Stimulated activated CD8-positive, alpha-beta memory T cell treated with anti-CD3 and anti-CD28 coated beads, Interleukin-7, amount 100 ng/mL, for 48 hours (primary cell): ENCODE data around the gene PDE6C.

Experiments
- DNase-seq, 2 donors: peaks; one replicate each; pipeline ENCODE4 v3.0.0-alpha.2; 2020; ENCODE audit warnings: low read depth in 1 of 2; ENCODE audit errors: extremely low read depth in 1 of 2

Gene PDE6C

DNA sequence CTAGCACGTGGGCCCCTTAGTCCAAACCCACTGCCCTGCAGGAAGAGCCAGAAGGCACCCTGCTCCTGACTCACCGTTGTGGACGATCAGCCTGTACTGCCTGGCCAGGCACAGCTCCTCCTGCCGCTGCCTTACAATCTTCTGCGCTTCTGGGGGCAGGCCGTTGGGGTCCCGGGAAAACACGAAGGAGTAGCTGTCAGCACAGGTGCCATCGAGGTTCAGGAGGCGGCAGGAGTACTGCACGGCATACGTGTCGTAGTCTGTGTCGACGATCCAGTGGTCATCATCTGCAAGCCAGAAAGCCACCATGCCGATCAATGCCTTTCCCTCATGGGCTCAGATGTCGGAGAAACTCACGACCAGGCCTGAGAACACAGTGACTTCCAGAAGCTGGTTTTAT is 18.6 kb upstream of the PDE6C start:
- no peak for DNase-seq

DNA sequence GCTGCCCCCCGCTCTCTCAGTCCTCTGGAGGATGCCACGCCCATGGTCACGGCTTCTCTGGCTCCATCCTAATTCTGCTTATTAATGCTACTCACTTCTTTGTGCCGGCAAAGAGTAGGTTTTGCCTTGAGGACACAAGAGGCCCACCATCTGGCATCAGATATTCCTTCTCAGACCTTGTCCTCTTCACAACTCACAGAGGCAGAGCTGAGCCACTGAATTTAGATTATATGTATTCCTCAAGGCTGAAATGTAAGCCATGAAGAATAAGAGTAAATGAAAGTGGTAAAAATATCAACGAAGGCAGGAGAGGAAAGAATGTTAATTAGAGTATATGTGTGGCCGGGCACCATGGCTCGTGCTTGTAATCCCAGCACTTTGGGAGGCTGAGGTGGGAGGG is 17.8 kb upstream of the PDE6C start:
- DNase-seq = no peak

DNA sequence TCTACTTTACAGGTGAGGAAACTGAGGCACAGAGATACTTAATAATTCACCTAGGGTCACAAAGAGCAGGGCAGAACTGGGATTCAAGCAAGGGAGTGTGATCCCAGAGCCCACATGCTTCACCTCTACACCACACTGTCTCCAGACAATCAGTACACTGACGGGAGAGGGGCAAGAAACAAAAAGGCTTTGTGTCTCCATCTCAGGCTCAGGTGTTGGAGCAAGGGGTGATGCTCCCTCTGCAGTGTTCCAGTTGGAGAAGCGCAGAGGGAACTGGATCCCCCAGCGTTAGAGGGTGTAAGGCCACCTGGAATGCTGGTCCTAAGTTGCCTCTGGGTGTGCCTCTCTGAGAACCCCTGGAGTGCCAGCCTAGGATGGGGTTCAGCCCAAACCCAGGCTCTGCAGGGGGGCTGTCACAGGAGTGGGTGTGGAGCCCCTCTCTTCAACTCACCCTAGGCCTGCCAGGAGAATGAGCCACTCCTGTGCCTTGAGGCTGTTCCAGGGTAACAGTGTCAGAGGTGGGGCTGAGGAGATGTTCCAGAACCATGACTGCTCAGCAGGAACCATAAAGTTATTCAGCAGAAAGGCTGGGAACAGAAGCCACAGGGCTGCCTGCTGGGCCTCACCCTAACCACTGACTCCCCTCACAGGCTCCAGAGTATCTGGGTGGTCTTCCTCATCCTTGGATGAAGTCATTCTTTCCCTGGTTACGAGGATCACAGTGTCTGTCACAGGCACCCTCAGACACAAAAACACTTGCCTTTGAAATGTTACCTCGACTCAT is 16.8 kb upstream of the PDE6C start:
- no peak for DNase-seq

DNA sequence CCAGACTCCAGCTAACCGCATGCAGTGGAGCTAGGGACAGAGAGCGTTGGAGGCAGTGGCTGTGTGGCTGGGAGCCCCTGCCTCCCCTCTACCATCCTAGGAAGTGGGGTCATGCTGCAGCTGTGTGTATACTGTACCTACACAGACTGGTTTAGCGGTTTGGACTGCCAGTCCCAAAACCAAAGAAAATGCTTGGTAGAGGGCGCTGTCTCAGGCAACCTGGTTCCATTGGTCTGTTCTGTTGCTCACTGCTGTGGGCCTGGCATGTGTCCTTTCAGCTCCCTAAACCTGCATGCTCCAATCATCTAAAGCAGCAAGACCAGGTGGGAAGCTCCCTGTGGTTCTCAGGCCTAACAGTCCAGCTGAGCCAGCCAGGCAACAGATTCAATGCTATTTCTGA is 15.8 kb upstream of the PDE6C start:
- DNase-seq = no peak

DNA sequence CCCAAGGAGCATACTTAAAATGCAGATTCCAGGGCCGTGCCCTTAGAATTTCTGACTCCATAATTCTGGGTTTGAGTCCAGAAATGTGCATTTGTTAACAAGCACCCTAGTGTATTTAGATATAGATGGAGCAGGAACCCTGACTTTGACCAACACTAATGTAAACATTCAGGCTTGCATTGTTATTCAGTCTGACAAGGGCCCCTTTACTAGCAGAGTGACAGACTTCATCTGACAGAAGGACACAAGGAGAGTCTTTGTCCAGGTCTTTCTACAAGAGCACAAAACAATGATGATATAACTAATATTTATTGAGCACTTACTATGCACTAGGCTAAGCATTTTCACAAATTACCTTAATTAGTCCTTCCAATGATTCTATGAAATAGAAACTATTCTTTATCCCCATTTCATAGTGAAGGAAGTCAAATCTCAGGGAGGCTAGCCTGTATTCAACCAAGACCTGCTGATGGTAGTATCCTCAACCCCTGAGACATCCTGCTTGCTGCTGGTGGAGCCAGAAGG is 15.2 kb upstream of the PDE6C start:
- no peak for DNase-seq

DNA sequence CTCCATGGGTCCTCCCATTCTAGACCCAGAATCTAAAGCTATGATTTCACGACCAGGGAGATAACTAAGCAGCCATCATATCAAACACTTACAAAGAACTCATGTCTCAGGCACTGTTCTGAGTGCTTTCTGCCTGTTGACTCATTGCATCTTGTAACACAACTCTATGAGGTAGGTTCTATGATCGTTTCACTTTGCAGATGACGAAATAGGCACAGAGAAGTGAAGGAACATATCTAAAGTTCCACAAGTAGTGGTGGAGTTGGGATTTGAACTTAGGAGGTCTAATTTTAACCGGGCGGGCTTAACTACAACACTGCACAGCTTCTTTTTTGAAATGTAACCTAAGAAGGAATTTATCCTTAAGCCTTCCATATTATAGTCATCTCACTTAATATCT is 14.2 kb upstream of the PDE6C start:
- DNase-seq = no peak

DNA sequence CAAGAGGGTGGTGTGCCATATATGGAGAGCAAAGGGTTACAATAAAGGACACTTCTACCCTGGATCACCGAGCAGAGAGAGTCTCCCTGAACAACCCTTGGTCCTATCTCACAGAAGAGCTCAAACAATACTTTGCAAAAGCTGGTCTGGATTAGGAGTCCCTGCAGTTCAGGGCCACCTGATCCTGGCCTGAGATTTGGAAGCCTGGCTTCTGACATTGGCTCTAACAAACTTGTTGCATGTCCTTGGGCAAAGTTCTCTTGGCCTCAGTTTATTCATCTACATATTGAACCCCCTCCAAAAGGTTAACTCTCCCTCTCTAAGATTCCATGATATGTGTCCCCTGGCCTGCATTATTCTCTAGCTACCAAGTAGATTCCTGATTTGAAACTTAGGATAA is 13.0 kb upstream of the PDE6C start:
- DNase-seq = no peak

DNA sequence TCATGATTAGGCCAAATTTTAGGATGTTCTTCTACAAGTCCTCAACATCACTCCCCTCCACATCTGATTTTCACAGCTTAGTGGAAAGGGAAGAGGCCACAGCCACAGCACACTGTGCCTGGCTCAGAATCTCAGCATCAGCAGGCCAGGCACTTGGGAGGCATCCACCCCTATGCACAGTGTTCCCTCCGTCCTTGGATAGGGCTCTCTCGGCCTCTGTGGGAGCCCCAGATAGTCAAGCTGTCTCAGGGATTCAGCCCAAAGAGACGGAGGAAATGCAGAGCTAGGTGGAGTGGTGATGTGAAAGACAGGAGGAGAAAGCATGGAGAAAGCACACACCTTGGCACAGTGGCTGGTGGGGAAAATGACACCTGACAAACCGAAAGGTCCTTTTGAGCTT is 12.6 kb upstream of the PDE6C start:
- DNase-seq = no peak

DNA sequence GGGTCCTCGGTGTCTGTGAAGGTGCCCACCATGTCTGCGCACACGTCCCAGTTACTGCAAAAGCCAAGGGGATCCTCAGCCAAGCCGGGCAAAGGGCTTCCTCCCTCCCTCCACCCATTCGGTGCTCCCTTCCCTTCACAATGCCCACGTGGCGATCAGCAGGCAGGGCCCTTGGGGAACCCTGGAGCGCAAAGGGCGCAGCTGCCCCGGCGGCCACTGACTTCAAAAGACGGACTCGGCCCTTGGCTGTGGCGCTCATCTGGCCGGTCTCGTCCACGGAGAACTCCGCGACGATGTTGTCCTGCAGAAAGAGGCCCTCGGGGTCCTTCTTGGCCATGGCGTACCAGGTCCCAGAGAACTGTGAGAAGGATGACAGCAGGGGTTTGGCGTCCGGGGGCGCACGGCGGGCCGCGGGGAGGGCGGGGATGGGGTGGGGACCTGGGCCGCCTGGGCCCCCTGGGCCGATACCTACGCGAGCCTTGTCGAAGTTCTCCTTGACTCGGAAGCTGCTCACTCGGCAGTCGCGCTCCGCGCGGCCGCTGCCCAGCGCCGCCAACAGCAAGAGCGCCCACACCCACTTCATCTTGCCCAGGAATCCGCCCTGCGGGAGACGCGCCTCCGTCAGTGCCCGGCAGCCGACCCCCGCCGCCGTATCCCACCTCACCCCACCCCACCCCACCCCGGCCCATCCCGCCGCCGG is 11.7 kb upstream of the PDE6C start:
- DNase-seq = no peak

DNA sequence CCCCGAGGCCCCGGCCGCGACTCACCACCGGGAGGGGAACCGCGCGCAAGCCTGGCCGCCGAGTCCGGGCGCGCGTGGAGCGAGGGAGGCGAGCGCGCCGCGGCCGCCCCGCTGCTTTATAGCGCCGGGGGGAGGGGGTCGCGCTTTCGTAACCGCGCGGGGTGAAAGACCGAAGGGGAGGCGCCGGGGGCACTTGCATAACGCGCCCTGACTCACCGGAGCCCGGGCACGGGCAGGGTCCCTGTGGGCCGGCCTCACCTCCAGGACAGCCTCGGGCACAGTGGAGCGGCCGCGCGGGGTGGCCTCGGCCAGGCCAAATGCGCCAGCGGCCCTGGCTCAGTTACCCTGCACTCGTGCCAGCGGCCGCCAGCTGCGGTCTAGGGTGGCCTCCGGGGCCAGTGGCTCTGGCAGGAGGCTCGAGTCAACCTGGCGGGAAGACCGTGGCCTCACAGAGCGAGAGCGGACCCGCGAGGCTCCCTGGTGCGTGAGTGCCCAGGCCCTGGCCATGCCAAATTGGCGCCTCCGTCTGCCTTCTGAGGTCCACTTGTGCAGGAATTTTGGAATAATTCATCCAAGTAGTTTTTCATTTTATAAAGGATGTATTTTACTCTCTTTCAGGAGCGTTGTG is 11.1 kb upstream of the PDE6C start, which contains the start of gene RBP4:
Gene RBP4 (minus strand): TSS at position 90 of the 628 bp plus-strand sequence. CDS start 207 bp downstream, outside the sequence.
- DNase-seq = no peak

DNA sequence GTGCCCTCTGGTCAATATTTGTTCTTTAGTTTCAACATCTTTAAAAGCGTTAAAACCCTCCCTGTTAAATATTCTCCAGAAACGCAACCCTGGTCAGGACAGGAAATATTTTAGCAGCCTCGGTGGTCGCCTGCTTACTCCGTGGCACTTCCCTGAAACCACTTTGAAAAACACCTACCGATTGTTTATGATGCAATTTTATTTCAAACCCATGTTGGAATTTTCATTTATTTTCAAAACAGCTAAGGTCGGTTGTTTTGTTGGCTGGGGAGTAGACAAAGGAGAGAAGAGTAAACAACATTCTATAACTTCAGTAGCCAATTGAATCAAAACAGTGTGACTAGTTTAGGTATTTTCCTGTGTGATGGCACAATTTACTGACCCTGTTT is 10.6 kb upstream of the PDE6C start:
- no peak for DNase-seq

DNA sequence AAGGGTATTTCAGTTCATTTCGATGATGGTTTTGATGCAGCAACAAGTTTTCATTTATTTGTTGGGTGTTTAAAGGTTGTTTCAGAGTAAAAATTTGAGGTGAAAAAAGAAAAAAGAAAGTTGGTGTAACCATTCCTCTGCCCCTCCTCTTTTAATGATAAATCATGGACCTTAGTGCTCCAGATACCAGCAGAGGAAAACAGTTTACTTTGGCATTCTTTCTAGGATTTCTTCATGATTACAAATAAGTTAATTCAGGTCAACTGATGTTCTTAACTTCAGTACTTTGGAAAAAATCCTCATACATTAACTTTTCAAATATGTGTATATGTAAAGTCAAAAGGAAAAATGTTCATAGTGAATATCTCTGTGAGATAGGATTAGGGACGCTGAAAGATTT is 9.3 kb upstream of the PDE6C start:
- DNase-seq = no peak

DNA sequence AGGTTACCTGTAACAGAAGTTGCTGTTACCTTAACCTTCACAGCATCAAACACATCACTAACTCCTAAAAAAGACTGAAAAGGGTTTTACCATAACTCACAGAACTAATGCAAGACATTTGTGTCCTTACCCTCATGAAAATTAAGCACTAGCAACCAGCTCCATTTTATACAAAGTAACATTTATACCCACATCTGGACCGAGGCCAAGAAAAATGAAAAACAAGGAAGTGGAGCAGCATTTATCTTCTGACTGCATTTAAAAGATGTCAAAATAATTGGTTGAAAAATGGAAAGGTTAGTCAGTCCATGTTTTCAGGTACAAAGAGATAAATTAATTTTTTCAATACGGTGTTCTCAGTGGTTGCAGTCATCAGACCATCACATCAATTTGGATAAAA is 8.2 kb upstream of the PDE6C start:
- no peak for DNase-seq

DNA sequence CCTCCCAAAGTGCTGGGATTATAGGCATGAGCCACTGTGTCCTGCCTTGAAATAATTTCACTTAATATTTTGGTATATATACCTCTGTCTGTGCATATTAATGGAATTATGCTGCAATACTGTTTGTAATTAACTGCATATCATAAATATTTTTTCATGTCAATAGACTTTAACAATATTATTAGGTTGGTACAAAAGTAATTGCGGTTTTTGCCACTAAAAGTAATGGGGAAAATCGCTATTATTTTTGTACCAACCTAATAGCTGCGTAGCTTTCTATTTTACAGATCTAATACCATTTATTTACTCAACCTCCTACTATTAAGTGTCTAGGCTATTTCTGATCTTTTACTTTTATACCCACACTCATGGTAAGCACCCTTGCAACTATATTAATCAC is 3.9 kb upstream of the PDE6C start:
- DNase-seq = no peak

DNA sequence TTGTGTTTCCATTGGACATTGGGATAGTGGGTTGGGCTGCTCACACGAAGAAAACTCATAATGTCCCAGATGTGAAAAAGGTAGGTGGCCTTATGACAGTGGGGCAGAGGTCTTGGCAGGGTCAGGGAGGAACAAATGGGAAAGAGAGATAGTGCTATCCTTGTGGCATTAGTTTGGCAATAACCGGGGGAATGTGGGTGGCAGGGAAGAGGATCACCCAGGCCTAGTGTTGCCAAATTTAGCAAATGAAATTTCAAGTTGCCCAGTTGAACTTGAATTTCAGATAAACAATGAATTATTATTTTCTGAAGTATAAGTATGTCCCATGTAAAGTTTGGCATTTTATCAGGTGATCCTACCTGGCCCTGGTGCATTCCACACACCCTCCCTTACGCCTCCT is 789 bp downstream of the PDE6C start:
- DNase-seq = no peak

DNA sequence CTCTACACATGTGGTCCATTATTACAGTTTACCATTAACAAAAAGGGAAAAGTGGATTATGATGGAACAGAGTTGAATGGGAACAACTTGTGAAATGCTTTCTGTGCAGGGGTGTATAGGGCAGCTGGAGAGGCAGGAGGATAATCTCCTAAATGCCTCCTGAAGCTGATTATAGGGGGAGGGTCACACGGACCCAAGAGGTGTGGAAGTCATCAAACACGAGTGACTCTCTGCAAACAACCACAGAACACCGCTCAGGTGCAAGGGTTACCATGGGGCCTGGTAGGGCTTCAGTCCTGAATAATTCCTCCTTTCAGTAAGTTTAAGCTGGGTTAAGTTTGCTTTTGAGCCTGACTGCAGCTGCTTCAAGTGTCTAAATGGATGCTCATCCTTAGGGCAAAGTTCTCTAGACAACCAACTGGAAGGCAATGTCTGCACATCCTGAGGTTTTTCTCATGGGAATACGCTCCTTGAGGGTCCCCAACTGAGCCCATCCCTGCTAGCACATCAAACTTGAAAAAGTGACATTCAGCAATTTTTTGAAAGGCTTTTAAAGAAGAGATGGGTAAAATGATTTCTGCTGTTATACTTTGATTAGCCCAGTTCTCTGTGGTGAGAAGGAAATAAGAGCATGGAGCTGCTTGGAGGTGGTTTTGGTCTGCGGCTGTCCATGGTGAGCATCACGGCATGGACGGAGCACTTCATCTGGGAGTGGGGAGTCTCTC is 1.9 kb downstream of the PDE6C start:
- DNase-seq = no peak

DNA sequence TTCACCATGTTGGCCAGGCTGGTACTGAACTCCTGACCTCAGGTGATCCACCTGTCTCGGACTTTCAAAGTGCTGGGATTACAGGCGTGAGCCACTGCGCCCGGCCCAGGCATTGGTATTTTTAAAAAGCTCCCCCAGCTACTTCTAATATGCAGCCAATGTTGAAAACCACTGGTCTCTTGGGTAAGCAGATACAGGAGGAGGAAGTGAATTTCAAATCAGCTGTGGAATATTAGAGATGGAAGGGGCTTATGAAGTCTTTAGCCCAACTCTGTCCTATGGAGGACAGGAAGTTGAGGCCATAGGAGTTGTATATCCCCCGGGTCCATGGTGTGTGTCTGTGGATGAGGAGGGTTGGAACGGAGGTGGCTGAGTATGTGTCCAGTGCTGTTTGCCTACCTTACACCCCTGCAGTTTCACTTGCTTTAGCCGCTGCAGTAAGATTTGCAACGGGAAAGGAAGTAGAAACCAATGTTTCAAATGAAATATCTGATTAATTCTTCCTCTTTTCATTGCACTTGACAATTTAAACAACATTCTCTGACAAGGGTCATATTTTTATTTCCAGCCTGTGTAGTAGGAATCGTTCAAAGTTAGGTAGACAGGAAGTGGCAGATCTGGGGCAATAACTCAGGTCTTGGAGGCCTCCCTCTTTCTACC is 3.4 kb downstream of the PDE6C start:
- DNase-seq = no peak

DNA sequence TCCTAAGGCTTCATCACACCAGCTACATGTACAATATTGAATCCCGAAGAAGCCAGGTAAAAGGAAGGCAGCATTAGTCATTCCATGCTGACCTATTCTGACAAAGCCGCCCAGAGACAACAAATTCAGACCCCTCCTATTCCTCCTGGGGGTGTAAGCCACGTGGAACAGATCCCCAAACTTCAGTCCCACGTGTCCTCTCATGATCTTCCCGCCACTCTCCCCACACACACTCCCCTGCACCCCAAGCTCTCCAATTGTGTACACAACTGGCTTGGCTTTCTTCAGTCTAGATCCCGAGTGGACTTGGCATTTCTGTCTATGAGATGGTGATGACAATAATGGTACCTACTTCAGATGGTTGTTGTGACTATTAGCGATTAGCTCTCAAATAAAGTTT is 8.6 kb downstream of the PDE6C start:
- DNase-seq = no peak

DNA sequence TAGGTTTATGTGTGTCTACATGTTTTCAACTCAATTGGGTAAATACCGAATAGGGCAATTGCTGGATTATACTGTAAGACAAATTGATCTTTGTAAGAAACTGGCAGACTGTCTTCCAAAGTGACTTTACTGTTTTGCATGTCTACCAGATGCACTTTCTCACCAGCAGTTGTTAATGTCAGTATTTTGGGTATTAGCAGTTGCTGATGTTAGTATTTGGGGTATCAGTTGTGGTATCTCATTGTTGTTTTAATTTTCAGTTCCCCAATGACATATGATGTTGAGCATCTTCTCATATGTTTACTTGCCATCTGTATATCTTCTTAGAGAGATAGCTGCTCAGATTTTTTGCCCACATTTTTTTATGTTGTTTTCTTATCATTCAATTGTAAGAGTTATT is 10.6 kb downstream of the PDE6C start:
- DNase-seq = no peak

DNA sequence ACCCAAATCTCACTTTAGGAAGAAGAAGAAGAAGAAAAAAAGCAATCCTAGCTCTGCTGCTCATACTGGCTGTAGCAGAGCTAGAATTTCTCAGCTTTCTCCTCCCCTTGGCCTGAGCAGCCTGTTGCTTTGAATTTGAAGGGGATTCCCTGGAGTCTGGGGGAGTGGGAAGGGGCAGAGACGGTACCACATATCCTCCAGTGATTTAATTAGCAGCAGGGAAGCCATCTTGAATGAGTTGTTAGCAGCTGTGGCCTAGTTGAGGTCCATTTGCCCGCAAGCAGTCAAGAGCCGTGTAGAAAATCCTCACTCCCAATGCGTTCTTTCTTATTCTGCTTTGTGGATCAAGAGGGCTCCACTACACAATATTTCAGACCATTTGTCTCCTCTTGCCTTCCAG is 16.5 kb downstream of the PDE6C start:
- no peak for DNase-seq
